ENCODE data around the gene PPL.
"Not testable (repeated sequence)": the region's sequence is repeated elsewhere in the genome, so short reads cannot be mapped to it uniquely, and the experiment has no call there.

The PPL gene

GRCh38 chr16:4933433-4933832 lies 3.5 kb downstream of the PPL start:
- no peak for DNase-seq (ENCODE audit: low read depth, low spot score)
- Histone ChIP-seq H3K27me3 (ENCODE audit: insufficient read depth, insufficient read length) (peaks cover 14% of the 10 kb centered on the region), H3K4me3 (ENCODE audit: insufficient read length, low read depth) (no peak overlapping the region), H3K4me1 (ENCODE audit: insufficient read depth, insufficient read length) (peaks cover 19% of the 10 kb centered on the region), H3K9me3 (ENCODE audit: insufficient read depth, low read length) (no peaks in the 10 kb centered on the region), H3K36me3 (ENCODE audit: insufficient read depth, insufficient read length, low read length) (peaks cover 5% of the 10 kb centered on the region), H3K9ac (ENCODE audit: insufficient read length, low read depth) (peak overlapping the region; percentile 24)
- TF ChIP-seq SUZ12 (IDR thresholded peaks at IDR 0.05; ENCODE audit: extremely low read depth, insufficient read depth, insufficient read length) (no peak), ZNF274 (IDR thresholded peaks at IDR 0.05; ENCODE audit: low read depth, low read length) (no peak), YY1 (IDR thresholded peaks at IDR 0.05; ENCODE audit: insufficient read depth, insufficient read length) (no peak)

GRCh38 chr16:4931381-4931780 lies 5.6 kb downstream of the PPL start:
- H3K9ac ChIP-seq (ENCODE audit: insufficient read length, low read depth): peak overlapping the region; percentile 1
- H3K9me3 ChIP-seq (ENCODE audit: insufficient read depth, low read length): peaks cover 12% of the 10 kb centered on the region
- TF ChIP-seq SUZ12 (IDR thresholded peaks at IDR 0.05; ENCODE audit: extremely low read depth, insufficient read depth, insufficient read length): no peak
- TF ChIP-seq ZNF274 (IDR thresholded peaks at IDR 0.05; ENCODE audit: low read depth, low read length): no peak
- peaks cover 5% of the 10 kb centered on the region for H3K36me3 ChIP-seq (ENCODE audit: insufficient read depth, insufficient read length, low read length)
- H3K27me3 ChIP-seq (ENCODE audit: insufficient read depth, insufficient read length): no peaks in the 10 kb centered on the region
- H3K4me1 ChIP-seq (ENCODE audit: insufficient read depth, insufficient read length): peaks cover 15% of the 10 kb centered on the region
- no peak overlapping the region for H3K4me3 ChIP-seq (ENCODE audit: insufficient read length, low read depth)
- DNase-seq (ENCODE audit: low read depth, low spot score): no peak

DNA sequence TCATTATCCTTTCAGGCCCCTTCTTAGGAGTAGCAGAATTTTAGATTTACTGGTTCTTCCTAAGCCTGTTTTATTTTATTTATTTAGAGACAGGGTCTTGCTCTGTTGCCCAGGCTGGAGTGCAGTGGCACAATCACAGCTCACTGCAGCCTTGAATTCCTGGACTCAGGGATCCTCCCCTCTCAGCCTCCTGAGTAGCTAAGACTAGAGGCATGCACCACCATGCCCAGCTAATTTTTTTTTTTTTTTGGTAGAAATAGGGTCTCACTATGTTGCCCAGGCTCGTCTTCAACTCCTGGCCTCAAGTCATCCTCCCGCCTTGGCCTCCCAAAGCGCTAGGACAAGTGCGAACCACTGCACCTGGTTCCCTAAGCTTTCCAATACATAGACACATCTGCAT lies 7.3 kb downstream of the PPL start:
- DNase-seq (ENCODE audit: low read depth, low spot score); H3K9ac ChIP-seq (ENCODE audit: insufficient read length, low read depth); H3K4me3 ChIP-seq (ENCODE audit: insufficient read length, low read depth); H3K36me3 ChIP-seq (ENCODE audit: insufficient read depth, insufficient read length, low read length); H3K4me1 ChIP-seq (ENCODE audit: insufficient read depth, insufficient read length); H3K27me3 ChIP-seq (ENCODE audit: insufficient read depth, insufficient read length): not testable (repeated sequence)
- H3K9me3 ChIP-seq (ENCODE audit: insufficient read depth, low read length): peaks cover 12% of the 10 kb centered on the region

- no peaks in the 10 kb centered on the region for H3K36me3 ChIP-seq (ENCODE audit: insufficient read depth, insufficient read length, low read length)
- no peaks in the 10 kb centered on the region for H3K27me3 ChIP-seq (ENCODE audit: insufficient read depth, insufficient read length)
- no peak for DNase-seq (ENCODE audit: low read depth, low spot score)
- peaks cover 12% of the 10 kb centered on the region for H3K9me3 ChIP-seq (ENCODE audit: insufficient read depth, low read length)
- peaks cover 8% of the 10 kb centered on the region for H3K4me1 ChIP-seq (ENCODE audit: insufficient read depth, insufficient read length)
- TF ChIP-seq SUZ12 (IDR thresholded peaks at IDR 0.05; ENCODE audit: extremely low read depth, insufficient read depth, insufficient read length) (no peak), ZNF274 (IDR thresholded peaks at IDR 0.05; ENCODE audit: low read depth, low read length) (no peak), YY1 (IDR thresholded peaks at IDR 0.05; ENCODE audit: insufficient read depth, insufficient read length) (no peak)
- H3K9ac ChIP-seq (ENCODE audit: insufficient read length, low read depth): no peak overlapping the region
- no peak overlapping the region for H3K4me3 ChIP-seq (ENCODE audit: insufficient read length, low read depth)
These were observed 8.7 kb downstream of the PPL start for GRCh38 chr16:4928227-4928626.

GRCh38 chr16:4927661-4928060 lies 9.3 kb downstream of the PPL start:
- Histone ChIP-seq H3K9me3 (ENCODE audit: insufficient read depth, low read length) (peaks cover 12% of the 10 kb centered on the region), H3K4me3 (ENCODE audit: insufficient read length, low read depth) (no peak overlapping the region), H3K27me3 (ENCODE audit: insufficient read depth, insufficient read length) (no peaks in the 10 kb centered on the region), H3K9ac (ENCODE audit: insufficient read length, low read depth) (no peak overlapping the region), H3K36me3 (ENCODE audit: insufficient read depth, insufficient read length, low read length) (no peaks in the 10 kb centered on the region), H3K4me1 (ENCODE audit: insufficient read depth, insufficient read length) (peaks cover 9% of the 10 kb centered on the region)
- DNase-seq (ENCODE audit: low read depth, low spot score): no peak
- TF ChIP-seq SUZ12 (IDR thresholded peaks at IDR 0.05; ENCODE audit: extremely low read depth, insufficient read depth, insufficient read length) (no peak), YY1 (IDR thresholded peaks at IDR 0.05; ENCODE audit: insufficient read depth, insufficient read length) (no peak), ZNF274 (IDR thresholded peaks at IDR 0.05; ENCODE audit: low read depth, low read length) (no peak)

DNA sequence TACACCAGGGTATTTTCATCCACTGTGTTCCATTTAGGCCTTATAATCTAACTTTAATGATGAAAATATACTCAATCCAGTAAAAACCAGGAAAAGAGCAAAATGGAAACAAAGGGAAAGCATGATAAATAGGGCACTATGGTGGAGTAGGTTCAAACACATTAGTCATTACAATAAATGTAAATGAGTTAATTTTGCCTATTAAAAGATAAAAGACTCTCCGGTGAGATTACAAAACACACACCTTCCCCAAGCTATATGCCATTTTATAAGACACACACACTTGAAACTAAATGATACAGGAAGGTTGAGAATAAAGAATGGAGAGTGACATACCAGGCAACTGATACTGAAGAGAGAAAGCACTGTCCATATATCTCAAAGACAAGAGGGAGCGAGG lies 10.0 kb downstream of the PPL start:
- no peak overlapping the region for H3K9ac ChIP-seq (ENCODE audit: insufficient read length, low read depth)

DNA sequence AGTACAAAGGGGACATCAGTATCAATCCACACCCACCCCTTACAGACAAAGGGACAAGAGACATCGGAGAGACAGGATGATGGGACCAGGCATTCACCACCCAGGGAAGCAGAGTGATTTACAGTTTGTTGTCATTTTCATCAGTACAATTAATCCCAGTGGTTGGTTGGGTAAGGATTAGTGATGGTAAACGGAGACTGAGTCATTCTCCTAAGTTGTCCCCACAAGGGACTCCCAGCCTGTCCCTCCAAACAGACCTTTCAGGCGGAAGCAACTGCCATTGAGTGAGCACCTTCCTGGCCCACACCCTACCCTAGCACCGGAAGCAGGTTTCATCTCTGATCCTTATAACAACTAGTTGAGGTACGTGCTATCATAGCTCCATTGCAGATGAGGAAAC lies 11.2 kb downstream of the PPL start:
- H3K4me3 ChIP-seq (ENCODE audit: insufficient read length, low read depth): no peak overlapping the region
- H3K27me3 ChIP-seq (ENCODE audit: insufficient read depth, insufficient read length): no peaks in the 10 kb centered on the region
- peaks cover 11% of the 10 kb centered on the region for H3K4me1 ChIP-seq (ENCODE audit: insufficient read depth, insufficient read length)
- H3K36me3 ChIP-seq (ENCODE audit: insufficient read depth, insufficient read length, low read length): no peaks in the 10 kb centered on the region
- no peak overlapping the region for H3K9ac ChIP-seq (ENCODE audit: insufficient read length, low read depth)
- peaks cover 12% of the 10 kb centered on the region for H3K9me3 ChIP-seq (ENCODE audit: insufficient read depth, low read length)
- DNase-seq (ENCODE audit: low read depth, low spot score): no peak
- TF ChIP-seq ZNF274 (IDR thresholded peaks at IDR 0.05; ENCODE audit: low read depth, low read length): no peak
- TF ChIP-seq YY1 (IDR thresholded peaks at IDR 0.05; ENCODE audit: insufficient read depth, insufficient read length): no peak
- no peak for TF ChIP-seq SUZ12 (IDR thresholded peaks at IDR 0.05; ENCODE audit: extremely low read depth, insufficient read depth, insufficient read length)

More for the DNA sequence above, 10.0 kb downstream of the PPL start:
- H3K4me1 ChIP-seq (ENCODE audit: insufficient read depth, insufficient read length): peaks cover 10% of the 10 kb centered on the region
- peaks cover 12% of the 10 kb centered on the region for H3K9me3 ChIP-seq (ENCODE audit: insufficient read depth, low read length)
- TF ChIP-seq ZNF274 (IDR thresholded peaks at IDR 0.05; ENCODE audit: low read depth, low read length): no peak
- TF ChIP-seq YY1 (IDR thresholded peaks at IDR 0.05; ENCODE audit: insufficient read depth, insufficient read length): no peak
- TF ChIP-seq SUZ12 (IDR thresholded peaks at IDR 0.05; ENCODE audit: extremely low read depth, insufficient read depth, insufficient read length): no peak
- DNase-seq (ENCODE audit: low read depth, low spot score): no peak
- no peaks in the 10 kb centered on the region for H3K27me3 ChIP-seq (ENCODE audit: insufficient read depth, insufficient read length)
- no peak overlapping the region for H3K4me3 ChIP-seq (ENCODE audit: insufficient read length, low read depth)
- no peaks in the 10 kb centered on the region for H3K36me3 ChIP-seq (ENCODE audit: insufficient read depth, insufficient read length, low read length)

GRCh38 chr16:4925293-4925607 lies 11.7 kb downstream of the PPL start:
- H3K4me1 ChIP-seq (ENCODE audit: insufficient read depth, insufficient read length): peaks cover 13% of the 10 kb centered on the region
- no peak for DNase-seq (ENCODE audit: low read depth, low spot score)
- H3K27me3 ChIP-seq (ENCODE audit: insufficient read depth, insufficient read length): no peaks in the 10 kb centered on the region
- peaks cover 12% of the 10 kb centered on the region for H3K9me3 ChIP-seq (ENCODE audit: insufficient read depth, low read length)
- no peak overlapping the region for H3K4me3 ChIP-seq (ENCODE audit: insufficient read length, low read depth)
- no peaks in the 10 kb centered on the region for H3K36me3 ChIP-seq (ENCODE audit: insufficient read depth, insufficient read length, low read length)
- no peak for TF ChIP-seq YY1 (IDR thresholded peaks at IDR 0.05; ENCODE audit: insufficient read depth, insufficient read length)
- TF ChIP-seq ZNF274 (IDR thresholded peaks at IDR 0.05; ENCODE audit: low read depth, low read length): no peak
- TF ChIP-seq SUZ12 (IDR thresholded peaks at IDR 0.05; ENCODE audit: extremely low read depth, insufficient read depth, insufficient read length): no peak
- no peak overlapping the region for H3K9ac ChIP-seq (ENCODE audit: insufficient read length, low read depth)
